Choroid plexus epithelial cell (primary cell): ENCODE results near the gene BID.

Experiments
- DNase-seq: peaks from one replicate; pipeline ENCODE4 v3.0.0-alpha.2; 2010; ENCODE audit warnings: low read depth
- H3K4me3 ChIP-seq: 2 replicates; pipeline ENCODE4 v1.5.1; 2011; ENCODE audit warnings: low read depth, mild to moderate bottlenecking, control low read depth, low read length, moderate library complexity
- TF ChIP-seq, protein P1 (sequence below): conservative IDR thresholded peaks from 2 replicates; pipeline ENCODE4 v1.5.1; 2011; ENCODE audit warnings: low read depth, mild to moderate bottlenecking, control low read depth, inconsistent platforms, low read length, moderate library complexity

The BID gene

DNA sequence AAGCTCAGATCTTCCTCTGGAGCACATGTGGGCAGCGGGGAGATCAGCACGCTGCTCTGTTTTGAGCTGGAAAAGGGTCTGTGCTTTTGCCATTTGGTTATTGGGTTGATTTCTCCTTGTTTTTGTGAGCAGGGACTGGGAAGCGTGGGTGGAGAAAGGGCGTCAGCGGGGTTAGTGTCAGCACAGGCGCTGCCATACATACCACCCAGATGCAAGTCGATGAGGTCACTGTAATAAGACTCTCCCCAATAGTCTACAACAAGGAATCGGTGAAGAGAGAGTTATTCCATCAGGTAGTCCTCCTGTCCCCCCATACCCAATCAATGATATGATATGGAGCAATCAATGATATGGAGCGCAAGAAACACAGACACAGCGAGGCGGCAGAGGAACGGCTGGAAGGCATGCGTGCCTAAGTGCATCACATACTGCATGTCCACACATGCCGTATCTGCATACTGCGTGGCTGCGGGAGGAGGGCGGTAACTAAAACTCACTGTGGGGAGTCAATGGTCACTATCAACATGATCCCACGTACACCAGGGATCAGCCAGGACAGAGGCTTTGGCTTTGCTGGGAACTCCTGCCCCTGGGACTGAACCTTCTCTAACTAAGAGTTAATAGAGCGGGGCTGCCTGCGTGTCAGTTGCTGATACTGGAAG is 29.5 kb upstream of the BID start:
- no peak for DNase-seq
- TF ChIP-seq, protein P1, sequence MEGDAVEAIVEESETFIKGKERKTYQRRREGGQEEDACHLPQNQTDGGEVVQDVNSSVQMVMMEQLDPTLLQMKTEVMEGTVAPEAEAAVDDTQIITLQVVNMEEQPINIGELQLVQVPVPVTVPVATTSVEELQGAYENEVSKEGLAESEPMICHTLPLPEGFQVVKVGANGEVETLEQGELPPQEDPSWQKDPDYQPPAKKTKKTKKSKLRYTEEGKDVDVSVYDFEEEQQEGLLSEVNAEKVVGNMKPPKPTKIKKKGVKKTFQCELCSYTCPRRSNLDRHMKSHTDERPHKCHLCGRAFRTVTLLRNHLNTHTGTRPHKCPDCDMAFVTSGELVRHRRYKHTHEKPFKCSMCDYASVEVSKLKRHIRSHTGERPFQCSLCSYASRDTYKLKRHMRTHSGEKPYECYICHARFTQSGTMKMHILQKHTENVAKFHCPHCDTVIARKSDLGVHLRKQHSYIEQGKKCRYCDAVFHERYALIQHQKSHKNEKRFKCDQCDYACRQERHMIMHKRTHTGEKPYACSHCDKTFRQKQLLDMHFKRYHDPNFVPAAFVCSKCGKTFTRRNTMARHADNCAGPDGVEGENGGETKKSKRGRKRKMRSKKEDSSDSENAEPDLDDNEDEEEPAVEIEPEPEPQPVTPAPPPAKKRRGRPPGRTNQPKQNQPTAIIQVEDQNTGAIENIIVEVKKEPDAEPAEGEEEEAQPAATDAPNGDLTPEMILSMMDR = no peak

GRCh38 chr22:17802822-17803221 is 28.6 kb upstream of the BID start:
- DNase-seq = peak; percentile 28
- H3K4me3 ChIP-seq = no peak overlapping the region
- TF ChIP-seq, protein P1 = no peak

More for the DNA sequence above, 29.5 kb upstream of the BID start:
- no peak overlapping the region for H3K4me3 ChIP-seq

- no peak overlapping the region for H3K4me3 ChIP-seq
- TF ChIP-seq, protein P1 = no peak
These were observed 28.1 kb upstream of the BID start for GRCh38 chr22:17802411-17802810.

GRCh38 chr22:17797721-17798559 is 23.7 kb upstream of the BID start:
- no peak for DNase-seq
- TF ChIP-seq, protein P1 = no peak

More at GRCh38 chr22:17802411-17802810, 28.1 kb upstream of the BID start:
- DNase-seq = no peak

DNA sequence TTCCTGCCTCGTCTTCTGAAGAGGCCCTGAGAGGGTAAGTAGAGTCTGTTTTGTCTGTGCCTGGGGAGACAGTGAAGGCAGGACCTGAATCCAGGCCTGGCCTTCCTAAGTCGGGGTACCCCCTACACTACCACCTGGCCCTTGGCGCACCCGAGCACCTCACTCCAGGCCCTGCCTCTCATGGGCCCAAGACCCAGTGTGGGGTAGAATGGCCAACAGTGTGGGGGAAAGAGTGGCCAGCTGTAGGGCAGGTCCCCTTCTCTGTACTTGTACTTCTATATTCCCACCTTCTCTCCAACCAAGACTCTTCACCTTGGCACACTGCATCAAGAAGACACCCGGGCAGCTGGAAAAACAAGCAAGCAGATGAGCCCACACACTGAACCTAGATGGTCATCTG is 22.4 kb upstream of the BID start:
- no peak for DNase-seq
- TF ChIP-seq, protein P1 = no peak
- H3K4me3 ChIP-seq = no peak overlapping the region

More at GRCh38 chr22:17797721-17798559, 23.7 kb upstream of the BID start:
- H3K4me3 ChIP-seq = no peak overlapping the region

- DNase-seq = no peak
- TF ChIP-seq, protein P1 = no peak
- no peak overlapping the region for H3K4me3 ChIP-seq
These were observed 21.6 kb upstream of the BID start for GRCh38 chr22:17795661-17796548.
